SK-N-SH treated with all-trans-retinoic acid at 6 μM for 48 hours (cell line): ENCODE data around the gene AP3B1.

Experiments used
- ARNTL ChIP-seq: fragments of 450-650 bp; formaldehyde crosslinking; IDR thresholded peaks from 2 replicates; pipeline ENCODE4 v1.5.0; 2020; ENCODE audit warnings: low read depth, mild to moderate bottlenecking, moderate library complexity, borderline replicate concordance
- TCF4 ChIP-seq: fragments of 250-450 bp; sonication (Bioruptor Pico); IDR thresholded peaks from 2 replicates; pipeline ENCODE4 v1.8.0; 2021; ENCODE audit warnings: mild to moderate bottlenecking, moderate library complexity, borderline replicate concordance
- TSHZ2 ChIP-seq: fragments of 250-450 bp; sonication (Bioruptor Pico); IDR thresholded peaks from 2 replicates; pipeline ENCODE4 v1.5.0; 2020; ENCODE audit warnings: mild to moderate bottlenecking, moderate library complexity
- ZC3H10 ChIP-seq: fragments of 250-450 bp; sonication (Bioruptor Pico); IDR thresholded peaks from 2 replicates; pipeline ENCODE4 v1.5.1; 2021; ENCODE audit warnings: mild to moderate bottlenecking, moderate library complexity
- ZFP3 ChIP-seq: fragments of 250-450 bp; sonication (Bioruptor Pico); IDR thresholded peaks from 2 replicates; pipeline ENCODE4 v1.5.0; 2020; ENCODE audit warnings: mild to moderate bottlenecking, moderate library complexity
- ZNF565 ChIP-seq: fragments of 450-650 bp; formaldehyde crosslinking; conservative IDR thresholded peaks from 2 replicates; pipeline ENCODE4 v1.5.0; 2020; ENCODE audit warnings: low read depth, mild to moderate bottlenecking, moderate library complexity
- ZNF70 ChIP-seq: fragments of 450-650 bp; formaldehyde crosslinking; IDR thresholded peaks from 2 replicates; pipeline ENCODE4 v1.5.0; 2020; ENCODE audit warnings: mild to moderate bottlenecking, moderate library complexity
- TF ChIP-seq, protein P1 (sequence below): fragments of 250-450 bp; sonication (Bioruptor Pico); IDR thresholded peaks from 2 replicates; pipeline ENCODE4 v1.8.0; 2020; ENCODE audit warnings: mild to moderate bottlenecking, moderate library complexity, borderline replicate concordance

- no peak for TF ChIP-seq ZNF565 (CRISPR knock-in tag)
- no peak for TF ChIP-seq ZFP3 (CRISPR knock-in tag)
- no peak for TF ChIP-seq ARNTL (CRISPR knock-in tag)
- no peak for TF ChIP-seq TSHZ2 (CRISPR knock-in tag)
- no peak for TF ChIP-seq ZC3H10 (CRISPR knock-in tag)
- TF ChIP-seq ZNF70 (CRISPR knock-in tag), result no peak
- TF ChIP-seq, protein P1, sequence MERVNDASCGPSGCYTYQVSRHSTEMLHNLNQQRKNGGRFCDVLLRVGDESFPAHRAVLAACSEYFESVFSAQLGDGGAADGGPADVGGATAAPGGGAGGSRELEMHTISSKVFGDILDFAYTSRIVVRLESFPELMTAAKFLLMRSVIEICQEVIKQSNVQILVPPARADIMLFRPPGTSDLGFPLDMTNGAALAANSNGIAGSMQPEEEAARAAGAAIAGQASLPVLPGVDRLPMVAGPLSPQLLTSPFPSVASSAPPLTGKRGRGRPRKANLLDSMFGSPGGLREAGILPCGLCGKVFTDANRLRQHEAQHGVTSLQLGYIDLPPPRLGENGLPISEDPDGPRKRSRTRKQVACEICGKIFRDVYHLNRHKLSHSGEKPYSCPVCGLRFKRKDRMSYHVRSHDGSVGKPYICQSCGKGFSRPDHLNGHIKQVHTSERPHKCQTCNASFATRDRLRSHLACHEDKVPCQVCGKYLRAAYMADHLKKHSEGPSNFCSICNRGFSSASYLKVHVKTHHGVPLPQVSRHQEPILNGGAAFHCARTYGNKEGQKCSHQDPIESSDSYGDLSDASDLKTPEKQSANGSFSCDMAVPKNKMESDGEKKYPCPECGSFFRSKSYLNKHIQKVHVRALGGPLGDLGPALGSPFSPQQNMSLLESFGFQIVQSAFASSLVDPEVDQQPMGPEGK, result no peak
- TF ChIP-seq TCF4 (CRISPR knock-in tag), result no peak
Observed at GRCh38 chr5:78162253-78162862, 132.1 kb downstream of the AP3B1 start.
